GM12878 (cell line): ENCODE data around the gene ZNF232. TPM values are rescaled to one million over a fixed set of nuclear protein-coding genes. Genes with fewer than 3 reads are reported as not detected.

ENCODE experiments used
- CEBPB ChIP-seq, 2 experiments: fragments of 150-350 bp in 1 of 2; IDR thresholded peaks; 2 replicates each; pipeline ENCODE4 v1.6.1; 2012 to 2014; ENCODE audit warnings: low read depth in 2 of 2, low read length in 2 of 2, borderline replicate concordance in 1 of 2, inconsistent platforms in 1 of 2
- CHD1 ChIP-seq: IDR thresholded peaks from 2 replicates; pipeline ENCODE4 v1.6.1; 2012; ENCODE audit warnings: low read depth, low read length, improper control_type of control experiment
- EGR1 ChIP-seq, 2 experiments: IDR thresholded peaks; 1 replicate in 1 of 2; 2 replicates in 1 of 2; pipeline ENCODE4 v1.6.1; 2011 to 2012; ENCODE audit warnings: low read depth in 2 of 2, low read length in 2 of 2, borderline replicate concordance in 1 of 2, mild to moderate bottlenecking in 1 of 2, moderate library complexity in 1 of 2
- IKZF2 ChIP-seq, 2 experiments: fragments of 450-650 bp; IDR thresholded peaks; 2 replicates each; pipeline ENCODE4 v1.6.1; 2017; ENCODE audit warnings: mild to moderate bottlenecking in 2 of 2, moderate library complexity in 2 of 2
- MEF2B ChIP-seq: fragments of 450-650 bp; IDR thresholded peaks from 2 replicates; pipeline ENCODE4 v1.6.1; 2018; ENCODE audit warnings: mild to moderate bottlenecking, moderate library complexity; ENCODE audit not compliant: partially characterized antibody, poor library complexity, severe bottlenecking
- NFYB ChIP-seq: IDR thresholded peaks from 2 replicates; pipeline ENCODE4 v1.6.1; 2011; ENCODE audit warnings: low read depth, mild to moderate bottlenecking, low read length, improper control_type of control experiment, moderate library complexity; ENCODE audit not compliant: insufficient read depth
- NR2C1 ChIP-seq: fragments of 450-650 bp; IDR thresholded peaks from 2 replicates; pipeline ENCODE4 v1.6.1; 2017; ENCODE audit warnings: antibody characterized with exemption, mild to moderate bottlenecking, moderate library complexity
- RELA ChIP-seq: fragments of 450-650 bp; IDR thresholded peaks from 2 replicates; pipeline ENCODE4 v1.8.0; 2014; ENCODE audit warnings: borderline replicate concordance; ENCODE audit not compliant: partially characterized antibody
- SMC3 ChIP-seq: IDR thresholded peaks from 2 replicates; pipeline ENCODE4 v1.6.1; 2011; ENCODE audit warnings: low read length, improper control_type of control experiment, borderline replicate concordance
- SPI1 ChIP-seq: IDR thresholded peaks from 2 replicates; pipeline ENCODE4 v1.6.1; 2011; ENCODE audit warnings: low read depth, mild to moderate bottlenecking, low read length, moderate library complexity, borderline replicate concordance; ENCODE audit not compliant: insufficient read depth
- SUPT20H ChIP-seq: IDR thresholded peaks from 2 replicates; pipeline ENCODE4 v1.6.1; 2011; ENCODE audit warnings: low read depth, mild to moderate bottlenecking, low read length, moderate library complexity, borderline replicate concordance; ENCODE audit not compliant: control insufficient read depth
- SUZ12 ChIP-seq: fragments of 200-600 bp; sonication (generic); IDR thresholded peaks from one replicate; pipeline ENCODE4 v1.6.1; 2018; ENCODE audit warnings: antibody characterized with exemption, mild to moderate bottlenecking; ENCODE audit not compliant: unreplicated experiment
- ZNF24 ChIP-seq: fragments of 450-650 bp; IDR thresholded peaks from 2 replicates; pipeline ENCODE4 v1.6.1; 2017; ENCODE audit warnings: antibody characterized with exemption, mild to moderate bottlenecking
- ZNF274 ChIP-seq: IDR thresholded peaks from one replicate; pipeline ENCODE4 v1.8.0; 2011; ENCODE audit not compliant: insufficient read length, insufficient read depth
- polyA plus RNA-seq, 11 experiments: library from polyadenylated mRNA; depleted of rRNA in 4 of 11; unstranded in 6 of 11; stranded (reverse) in 5 of 11; fragments of >200 nt; fragmentation: Nextera tagmentation in 4 of 11; fragmentation: Illumina TruSeq in 1 of 11; extraction: Ambion mirVana in 4 of 11; extraction: Trizol in 1 of 11; gene quantifications; 1 replicate in 1 of 11; 2 replicates in 10 of 11; pipeline versions ENCODE4 v1.2.1 to v1.2.3, GENCODE V29; 2011 to 2016; ENCODE audit warnings: inconsistent platforms in 2 of 11, missing spikeins in 2 of 11, low read depth in 1 of 11
- total RNA-seq, 4 experiments: library from RNA; depleted of rRNA in 3 of 4; stranded (reverse); fragments of >200 nt in 3 of 4; fragmentation: Illumina TruSeq in 1 of 4; extraction: Trizol in 1 of 4; gene quantifications; 2 replicates each; pipeline versions ENCODE4 v1.2.1 to v1.2.3, GENCODE V29; 2013 to 2021
- TF ChIP-seq, protein P1 (sequence below): fragments of 450-650 bp; IDR thresholded peaks from 2 replicates; pipeline ENCODE4 v1.6.1; 2017; ENCODE audit warnings: low read depth, mild to moderate bottlenecking, moderate library complexity
- TF ChIP-seq, protein P2 (sequence below): IDR thresholded peaks from 2 replicates; pipeline ENCODE4 v1.6.1; 2012; ENCODE audit warnings: low read depth, low read length, improper control_type of control experiment
- TF ChIP-seq, protein P3 (sequence below): IDR thresholded peaks from 2 replicates; pipeline ENCODE4 v1.6.1; 2012; ENCODE audit warnings: mild to moderate bottlenecking, low read depth, low read length
- TF ChIP-seq, protein P4 (sequence below): fragments of 450-650 bp; IDR thresholded peaks from 2 replicates; pipeline ENCODE4 v1.6.1; 2017; ENCODE audit warnings: antibody characterized with exemption, mild to moderate bottlenecking, moderate library complexity

The ZNF232 gene
- total and polyA plus RNA-seq, 10 of the 15 experiments (the other 5 are each of a cell fraction or from before 2014, with no cell fraction given) = 10.1 to 15.7 (median 12.9) TPM

DNA sequence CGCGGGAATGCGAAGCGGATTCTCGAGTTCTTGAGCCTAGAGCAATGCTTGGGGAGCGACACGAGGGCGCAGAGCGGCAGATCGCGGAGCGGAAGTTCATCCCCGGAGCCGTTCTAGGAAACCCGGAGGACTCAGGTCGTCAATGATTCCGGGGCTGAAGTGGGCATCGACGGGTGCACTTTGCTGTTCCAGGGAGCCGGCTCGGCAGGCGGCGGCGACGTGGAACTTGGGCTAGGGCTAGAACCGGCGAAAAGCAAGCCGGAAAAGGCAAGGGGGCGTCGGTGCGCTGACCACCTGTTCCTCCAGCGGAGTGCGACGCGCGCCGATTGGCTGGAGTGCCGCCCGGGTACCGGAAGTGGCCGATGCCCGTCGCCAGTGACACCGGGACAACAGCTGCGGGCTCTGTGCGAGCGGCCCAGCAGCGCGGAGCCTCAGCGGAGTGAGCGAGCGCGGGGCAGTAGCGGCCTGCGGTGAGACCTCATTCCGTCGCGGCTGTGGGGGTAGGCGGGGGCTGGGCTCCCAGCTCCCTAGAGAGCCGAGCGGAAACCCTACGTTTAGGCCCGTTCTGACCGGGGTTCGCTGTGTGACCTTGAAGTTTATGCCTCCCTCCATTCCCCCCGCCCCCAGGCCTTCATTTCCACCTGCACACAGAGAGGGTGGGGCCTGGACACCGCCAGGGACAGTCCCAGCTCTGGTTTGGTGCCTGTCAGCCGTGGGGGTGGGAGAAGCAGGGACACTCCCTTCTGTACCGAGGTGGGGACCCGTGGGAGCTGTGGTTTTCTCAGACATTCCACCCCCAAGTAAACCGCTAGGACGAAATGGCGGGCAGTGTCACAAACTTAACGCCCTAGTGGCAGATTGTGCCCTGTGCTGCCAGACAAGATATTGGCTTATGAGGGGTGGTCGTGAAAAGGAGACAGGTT is 33.3 kb downstream of the ZNF232 start, which contains the start of gene ZFP3 (continued):
- TF ChIP-seq, protein P1, sequence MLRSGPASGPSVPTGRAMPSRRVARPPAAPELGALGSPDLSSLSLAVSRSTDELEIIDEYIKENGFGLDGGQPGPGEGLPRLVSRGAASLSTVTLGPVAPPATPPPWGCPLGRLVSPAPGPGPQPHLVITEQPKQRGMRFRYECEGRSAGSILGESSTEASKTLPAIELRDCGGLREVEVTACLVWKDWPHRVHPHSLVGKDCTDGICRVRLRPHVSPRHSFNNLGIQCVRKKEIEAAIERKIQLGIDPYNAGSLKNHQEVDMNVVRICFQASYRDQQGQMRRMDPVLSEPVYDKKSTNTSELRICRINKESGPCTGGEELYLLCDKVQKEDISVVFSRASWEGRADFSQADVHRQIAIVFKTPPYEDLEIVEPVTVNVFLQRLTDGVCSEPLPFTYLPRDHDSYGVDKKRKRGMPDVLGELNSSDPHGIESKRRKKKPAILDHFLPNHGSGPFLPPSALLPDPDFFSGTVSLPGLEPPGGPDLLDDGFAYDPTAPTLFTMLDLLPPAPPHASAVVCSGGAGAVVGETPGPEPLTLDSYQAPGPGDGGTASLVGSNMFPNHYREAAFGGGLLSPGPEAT = peak; percentile 48; the same call in 1 of the 2 replicates
- TF ChIP-seq MEF2B = peak; percentile 91
- TF ChIP-seq SUZ12 = no peak
- peak; percentile 89 for TF ChIP-seq NFYB
- peak; percentile 3; the same call in 1 of the 2 replicates for TF ChIP-seq SMC3
- TF ChIP-seq, protein P2, sequence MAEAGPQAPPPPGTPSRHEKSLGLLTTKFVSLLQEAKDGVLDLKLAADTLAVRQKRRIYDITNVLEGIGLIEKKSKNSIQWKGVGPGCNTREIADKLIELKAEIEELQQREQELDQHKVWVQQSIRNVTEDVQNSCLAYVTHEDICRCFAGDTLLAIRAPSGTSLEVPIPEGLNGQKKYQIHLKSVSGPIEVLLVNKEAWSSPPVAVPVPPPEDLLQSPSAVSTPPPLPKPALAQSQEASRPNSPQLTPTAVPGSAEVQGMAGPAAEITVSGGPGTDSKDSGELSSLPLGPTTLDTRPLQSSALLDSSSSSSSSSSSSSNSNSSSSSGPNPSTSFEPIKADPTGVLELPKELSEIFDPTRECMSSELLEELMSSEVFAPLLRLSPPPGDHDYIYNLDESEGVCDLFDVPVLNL = no peak
- TF ChIP-seq SUPT20H = no peak
- TF ChIP-seq, protein P3, sequence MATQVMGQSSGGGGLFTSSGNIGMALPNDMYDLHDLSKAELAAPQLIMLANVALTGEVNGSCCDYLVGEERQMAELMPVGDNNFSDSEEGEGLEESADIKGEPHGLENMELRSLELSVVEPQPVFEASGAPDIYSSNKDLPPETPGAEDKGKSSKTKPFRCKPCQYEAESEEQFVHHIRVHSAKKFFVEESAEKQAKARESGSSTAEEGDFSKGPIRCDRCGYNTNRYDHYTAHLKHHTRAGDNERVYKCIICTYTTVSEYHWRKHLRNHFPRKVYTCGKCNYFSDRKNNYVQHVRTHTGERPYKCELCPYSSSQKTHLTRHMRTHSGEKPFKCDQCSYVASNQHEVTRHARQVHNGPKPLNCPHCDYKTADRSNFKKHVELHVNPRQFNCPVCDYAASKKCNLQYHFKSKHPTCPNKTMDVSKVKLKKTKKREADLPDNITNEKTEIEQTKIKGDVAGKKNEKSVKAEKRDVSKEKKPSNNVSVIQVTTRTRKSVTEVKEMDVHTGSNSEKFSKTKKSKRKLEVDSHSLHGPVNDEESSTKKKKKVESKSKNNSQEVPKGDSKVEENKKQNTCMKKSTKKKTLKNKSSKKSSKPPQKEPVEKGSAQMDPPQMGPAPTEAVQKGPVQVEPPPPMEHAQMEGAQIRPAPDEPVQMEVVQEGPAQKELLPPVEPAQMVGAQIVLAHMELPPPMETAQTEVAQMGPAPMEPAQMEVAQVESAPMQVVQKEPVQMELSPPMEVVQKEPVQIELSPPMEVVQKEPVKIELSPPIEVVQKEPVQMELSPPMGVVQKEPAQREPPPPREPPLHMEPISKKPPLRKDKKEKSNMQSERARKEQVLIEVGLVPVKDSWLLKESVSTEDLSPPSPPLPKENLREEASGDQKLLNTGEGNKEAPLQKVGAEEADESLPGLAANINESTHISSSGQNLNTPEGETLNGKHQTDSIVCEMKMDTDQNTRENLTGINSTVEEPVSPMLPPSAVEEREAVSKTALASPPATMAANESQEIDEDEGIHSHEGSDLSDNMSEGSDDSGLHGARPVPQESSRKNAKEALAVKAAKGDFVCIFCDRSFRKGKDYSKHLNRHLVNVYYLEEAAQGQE = no peak
- TF ChIP-seq ZNF24 = 0 out of 2 replicates have a peak, but pooled peaks have one; percentile 41
- no peak for TF ChIP-seq CHD1
- no peak for TF ChIP-seq CEBPB (IDR thresholded peaks at IDR 0.05; ENCODE audit: borderline replicate concordance in 1 of 2, low read depth in 2 of 2, low read length in 2 of 2)
- TF ChIP-seq, protein P4, sequence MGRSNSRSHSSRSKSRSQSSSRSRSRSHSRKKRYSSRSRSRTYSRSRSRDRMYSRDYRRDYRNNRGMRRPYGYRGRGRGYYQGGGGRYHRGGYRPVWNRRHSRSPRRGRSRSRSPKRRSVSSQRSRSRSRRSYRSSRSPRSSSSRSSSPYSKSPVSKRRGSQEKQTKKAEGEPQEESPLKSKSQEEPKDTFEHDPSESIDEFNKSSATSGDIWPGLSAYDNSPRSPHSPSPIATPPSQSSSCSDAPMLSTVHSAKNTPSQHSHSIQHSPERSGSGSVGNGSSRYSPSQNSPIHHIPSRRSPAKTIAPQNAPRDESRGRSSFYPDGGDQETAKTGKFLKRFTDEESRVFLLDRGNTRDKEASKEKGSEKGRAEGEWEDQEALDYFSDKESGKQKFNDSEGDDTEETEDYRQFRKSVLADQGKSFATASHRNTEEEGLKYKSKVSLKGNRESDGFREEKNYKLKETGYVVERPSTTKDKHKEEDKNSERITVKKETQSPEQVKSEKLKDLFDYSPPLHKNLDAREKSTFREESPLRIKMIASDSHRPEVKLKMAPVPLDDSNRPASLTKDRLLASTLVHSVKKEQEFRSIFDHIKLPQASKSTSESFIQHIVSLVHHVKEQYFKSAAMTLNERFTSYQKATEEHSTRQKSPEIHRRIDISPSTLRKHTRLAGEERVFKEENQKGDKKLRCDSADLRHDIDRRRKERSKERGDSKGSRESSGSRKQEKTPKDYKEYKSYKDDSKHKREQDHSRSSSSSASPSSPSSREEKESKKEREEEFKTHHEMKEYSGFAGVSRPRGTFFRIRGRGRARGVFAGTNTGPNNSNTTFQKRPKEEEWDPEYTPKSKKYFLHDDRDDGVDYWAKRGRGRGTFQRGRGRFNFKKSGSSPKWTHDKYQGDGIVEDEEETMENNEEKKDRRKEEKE = no peak
- TF ChIP-seq ZNF274 = no peak
- TF ChIP-seq RELA = peak; percentile 16
- peak in 1 of 2 experiments; percentile 38; a peak in 1 of 3 replicates for TF ChIP-seq EGR1 (IDR thresholded peaks at IDR 0.05; ENCODE audit: borderline replicate concordance in 1 of 2, low read depth in 2 of 2, low read length in 2 of 2)
- TF ChIP-seq IKZF2 (IDR thresholded peaks at IDR 0.05) = peak; percentile 6 to 24; a peak in 2 of 4 replicates
- TF ChIP-seq SPI1 = peak; percentile 38; the same call in 1 of the 2 replicates
- TF ChIP-seq NR2C1 = peak; percentile 47; the same call in 1 of the 2 replicates
